Stimulated activated memory B cell treated with anti-CD40 and anti-IgM and Interleukin-4, amounts not matched to agents 10 μg/mL and 1 μg/mL and 100 μg/mL, for 72 hours (primary cell): ENCODE results near the gene PRR20G.
"Not testable (repeated sequence)": the region's sequence is repeated elsewhere in the genome, so short reads cannot be mapped to it uniquely, and the experiment has no call there.

Experiments
- ATAC-seq: fragments of 150-1000 bp; cut with Tn5 transposase; 2 replicates; pipeline ENCODE4 v1.10.0; 2021
- H3K27ac Mint-ChIP-seq: one replicate; pipeline ENCODE4 v1.8.0; 2022; ENCODE audit warnings: mild to moderate bottlenecking, mixed read lengths
- H3K27me3 Mint-ChIP-seq: one replicate; pipeline ENCODE4 v1.8.0; 2022; ENCODE audit warnings: mixed read lengths
- H3K36me3 Mint-ChIP-seq: one replicate; pipeline ENCODE4 v1.8.0; 2022; ENCODE audit warnings: mixed read lengths
- H3K4me1 Mint-ChIP-seq: one replicate; pipeline ENCODE4 v1.8.0; 2022; ENCODE audit warnings: mixed read lengths
- H3K4me3 Mint-ChIP-seq: one replicate; pipeline ENCODE4 v1.8.0; 2022; ENCODE audit warnings: mild to moderate bottlenecking, moderate library complexity, mixed read lengths
- H3K9me3 Mint-ChIP-seq: one replicate; pipeline ENCODE4 v1.8.0; 2022; ENCODE audit warnings: mixed read lengths

The PRR20G gene

GRCh38 chr3:127287840-127288239 is at the start of gene PRR20G:
Gene PRR20G (minus strand): TSS chr3:127288046. CDS start chr3:127287365, 681 bp downstream.
- peaks cover 21% of the 10 kb centered on the region for H3K9me3 Mint-ChIP-seq
- peaks cover 5% of the 10 kb centered on the region for H3K4me1 Mint-ChIP-seq
- no peaks in the 10 kb centered on the region for H3K36me3 Mint-ChIP-seq
- H3K4me3 Mint-ChIP-seq, result no peak within 1 kb of the TSS
- H3K27ac Mint-ChIP-seq, result no peak within 1 kb of the TSS
- peaks cover 6% of the 10 kb centered on the region for H3K27me3 Mint-ChIP-seq
- ATAC-seq, result no peak

- H3K9me3 Mint-ChIP-seq, result peaks cover 20% of the 10 kb centered on the region
- no peaks in the 10 kb centered on the region for H3K4me1 Mint-ChIP-seq
- ATAC-seq, result no peak
- H3K27ac Mint-ChIP-seq, result no peak overlapping the region
- H3K36me3 Mint-ChIP-seq, result no peaks in the 10 kb centered on the region
- H3K27me3 Mint-ChIP-seq, result peaks cover 27% of the 10 kb centered on the region
- no peak overlapping the region for H3K4me3 Mint-ChIP-seq
Measured at GRCh38 chr3:127337001-127337400, 49.2 kb upstream of the PRR20G start.

- ATAC-seq, result no peak
- no peak overlapping the region for H3K4me3 Mint-ChIP-seq
- peaks cover 26% of the 10 kb centered on the region for H3K9me3 Mint-ChIP-seq
- H3K36me3 Mint-ChIP-seq, result no peaks in the 10 kb centered on the region
- H3K27me3 Mint-ChIP-seq, result peaks cover 29% of the 10 kb centered on the region
- no peak overlapping the region for H3K27ac Mint-ChIP-seq
- H3K4me1 Mint-ChIP-seq, result no peaks in the 10 kb centered on the region
Measured at GRCh38 chr3:127336101-127336500, 48.3 kb upstream of the PRR20G start.

GRCh38 chr3:127330385-127330784 is 42.5 kb upstream of the PRR20G start:
- Mint-ChIP-seq H3K9me3 (peaks cover 20% of the 10 kb centered on the region), H3K4me1 (no peaks in the 10 kb centered on the region), H3K27ac (no peak overlapping the region), H3K4me3 (no peak overlapping the region), H3K36me3 (peaks cover 6% of the 10 kb centered on the region), H3K27me3 (peaks cover 14% of the 10 kb centered on the region)
- no peak for ATAC-seq

GRCh38 chr3:127329631-127330285 is 41.9 kb upstream of the PRR20G start:
- H3K27ac Mint-ChIP-seq, result no peak overlapping the region
- peaks cover 6% of the 10 kb centered on the region for H3K36me3 Mint-ChIP-seq
- no peak overlapping the region for H3K4me3 Mint-ChIP-seq
- peaks cover 20% of the 10 kb centered on the region for H3K9me3 Mint-ChIP-seq
- no peaks in the 10 kb centered on the region for H3K4me1 Mint-ChIP-seq
- ATAC-seq, result no peak
- H3K27me3 Mint-ChIP-seq, result peaks cover 14% of the 10 kb centered on the region

- Mint-ChIP-seq H3K27me3 (peaks cover 14% of the 10 kb centered on the region), H3K9me3 (peaks cover 20% of the 10 kb centered on the region)
- ATAC-seq, result no peak
Measured at GRCh38 chr3:127328421-127328820, 40.6 kb upstream of the PRR20G start.

GRCh38 chr3:127326341-127326740 is 38.5 kb upstream of the PRR20G start:
- no peak overlapping the region for H3K4me3 Mint-ChIP-seq
- no peaks in the 10 kb centered on the region for H3K4me1 Mint-ChIP-seq
- peaks cover 8% of the 10 kb centered on the region for H3K9me3 Mint-ChIP-seq
- no peak for ATAC-seq
- no peak overlapping the region for H3K27ac Mint-ChIP-seq
- H3K36me3 Mint-ChIP-seq, result peaks cover 6% of the 10 kb centered on the region
- H3K27me3 Mint-ChIP-seq, result peaks cover under 1% of the 10 kb centered on the region

More at GRCh38 chr3:127328421-127328820, 40.6 kb upstream of the PRR20G start:
- Mint-ChIP-seq H3K4me1 (no peaks in the 10 kb centered on the region), H3K27ac (no peak overlapping the region), H3K36me3 (peaks cover 6% of the 10 kb centered on the region), H3K4me3 (no peak overlapping the region)

- no peak for ATAC-seq
- no peak overlapping the region for H3K4me3 Mint-ChIP-seq
- no peaks in the 10 kb centered on the region for H3K4me1 Mint-ChIP-seq
Measured at GRCh38 chr3:127325629-127325961, 37.7 kb upstream of the PRR20G start.

GRCh38 chr3:127324913-127325628 is 37.2 kb upstream of the PRR20G start:
- no peak for ATAC-seq
- Mint-ChIP-seq H3K27ac (no peak overlapping the region), H3K9me3 (peaks cover 9% of the 10 kb centered on the region)

More at GRCh38 chr3:127325629-127325961, 37.7 kb upstream of the PRR20G start:
- Mint-ChIP-seq H3K36me3 (peaks cover 5% of the 10 kb centered on the region), H3K9me3 (peaks cover 12% of the 10 kb centered on the region), H3K27me3 (peaks cover 8% of the 10 kb centered on the region), H3K27ac (no peak overlapping the region)

GRCh38 chr3:127324076-127324475 is 36.2 kb upstream of the PRR20G start:
- peaks cover 9% of the 10 kb centered on the region for H3K9me3 Mint-ChIP-seq
- ATAC-seq, result no peak
- no peaks in the 10 kb centered on the region for H3K4me1 Mint-ChIP-seq
- no peak overlapping the region for H3K27ac Mint-ChIP-seq
- peaks cover 8% of the 10 kb centered on the region for H3K27me3 Mint-ChIP-seq
- no peaks in the 10 kb centered on the region for H3K36me3 Mint-ChIP-seq
- no peak overlapping the region for H3K4me3 Mint-ChIP-seq

More at GRCh38 chr3:127324913-127325628, 37.2 kb upstream of the PRR20G start:
- Mint-ChIP-seq H3K27me3 (peaks cover 8% of the 10 kb centered on the region), H3K36me3 (no peaks in the 10 kb centered on the region), H3K4me1 (no peaks in the 10 kb centered on the region), H3K4me3 (no peak overlapping the region)

- Mint-ChIP-seq H3K9me3 (peaks cover 9% of the 10 kb centered on the region), H3K36me3 (no peaks in the 10 kb centered on the region), H3K4me3 (no peak overlapping the region), H3K4me1 (no peaks in the 10 kb centered on the region), H3K27me3 (peaks cover 8% of the 10 kb centered on the region), H3K27ac (no peak overlapping the region)
- ATAC-seq, result no peak
Measured at GRCh38 chr3:127323581-127323980, 35.7 kb upstream of the PRR20G start.

- ATAC-seq, result no peak
- no peaks in the 10 kb centered on the region for H3K4me1 Mint-ChIP-seq
- peaks cover 8% of the 10 kb centered on the region for H3K27me3 Mint-ChIP-seq
- no peak overlapping the region for H3K27ac Mint-ChIP-seq
- H3K4me3 Mint-ChIP-seq, result no peak overlapping the region
- H3K36me3 Mint-ChIP-seq, result no peaks in the 10 kb centered on the region
- peaks cover 9% of the 10 kb centered on the region for H3K9me3 Mint-ChIP-seq
Measured at GRCh38 chr3:127321371-127321770, 33.5 kb upstream of the PRR20G start.

GRCh38 chr3:127320529-127321121 is 32.8 kb upstream of the PRR20G start:
- Mint-ChIP-seq H3K36me3 (no peaks in the 10 kb centered on the region), H3K4me1 (no peaks in the 10 kb centered on the region), H3K27ac (no peak overlapping the region), H3K4me3 (no peak overlapping the region), H3K9me3 (peaks cover 8% of the 10 kb centered on the region), H3K27me3 (peaks cover 15% of the 10 kb centered on the region)
- ATAC-seq, result no peak

- Mint-ChIP-seq H3K4me1 (no peaks in the 10 kb centered on the region), H3K36me3 (no peaks in the 10 kb centered on the region), H3K4me3 (no peak overlapping the region), H3K9me3 (peaks cover 7% of the 10 kb centered on the region), H3K27ac (no peak overlapping the region), H3K27me3 (peaks cover 34% of the 10 kb centered on the region)
- ATAC-seq, result no peak
Measured at GRCh38 chr3:127316685-127317084, 28.8 kb upstream of the PRR20G start.

GRCh38 chr3:127312818-127313217 is 25.0 kb upstream of the PRR20G start:
- Mint-ChIP-seq H3K4me3 (no peak overlapping the region), H3K27me3 (peaks cover 33% of the 10 kb centered on the region), H3K4me1 (no peaks in the 10 kb centered on the region), H3K9me3 (no peaks in the 10 kb centered on the region), H3K36me3 (no peaks in the 10 kb centered on the region), H3K27ac (no peak overlapping the region)
- no peak for ATAC-seq

- ATAC-seq, H3K9me3 Mint-ChIP-seq, H3K4me1 Mint-ChIP-seq, H3K36me3 Mint-ChIP-seq, H3K4me3 Mint-ChIP-seq, H3K27ac Mint-ChIP-seq: not testable (repeated sequence)
- H3K27me3 Mint-ChIP-seq, result peaks cover 45% of the 10 kb centered on the region
Measured at GRCh38 chr3:127308821-127309220, 21.0 kb upstream of the PRR20G start.
